ENCODE results near the gene DAND5.
"Not testable (repeated sequence)": the region's sequence is repeated elsewhere in the genome, so short reads cannot be mapped to it uniquely, and the experiment has no call there.

DAND5 gene

DNA sequence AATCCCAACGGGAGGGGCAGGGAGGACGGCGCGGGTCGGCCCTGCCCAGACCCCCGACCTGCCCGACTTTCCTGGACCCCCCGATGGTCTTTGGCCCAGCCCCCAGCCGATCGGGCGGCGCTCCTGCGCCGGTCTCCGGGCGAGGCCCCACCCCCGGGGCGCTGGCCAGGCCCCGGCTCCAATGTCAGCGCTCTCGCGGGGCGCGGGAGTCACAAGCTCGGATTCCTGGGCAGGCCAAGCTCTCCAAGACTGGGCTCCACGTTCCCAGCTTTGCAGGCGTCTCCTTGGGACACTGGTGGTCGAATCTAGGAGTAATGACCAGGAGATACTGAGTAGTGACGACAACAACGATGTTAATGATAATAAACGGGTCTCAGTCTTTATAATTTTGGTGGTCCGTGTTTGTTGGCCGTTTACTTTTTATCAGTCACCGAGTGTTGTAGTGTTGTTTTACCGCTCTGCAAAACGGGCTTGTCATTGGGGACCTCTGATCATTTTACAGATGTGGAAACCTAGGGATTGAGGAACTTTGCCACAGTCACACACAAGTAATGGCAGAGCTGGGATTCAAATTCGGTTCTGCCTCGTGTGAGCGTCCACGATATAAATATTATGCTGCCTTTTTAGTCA, 23.2 kb upstream of the DAND5 start:
- peak; percentile 80 for DNase-seq

DNA sequence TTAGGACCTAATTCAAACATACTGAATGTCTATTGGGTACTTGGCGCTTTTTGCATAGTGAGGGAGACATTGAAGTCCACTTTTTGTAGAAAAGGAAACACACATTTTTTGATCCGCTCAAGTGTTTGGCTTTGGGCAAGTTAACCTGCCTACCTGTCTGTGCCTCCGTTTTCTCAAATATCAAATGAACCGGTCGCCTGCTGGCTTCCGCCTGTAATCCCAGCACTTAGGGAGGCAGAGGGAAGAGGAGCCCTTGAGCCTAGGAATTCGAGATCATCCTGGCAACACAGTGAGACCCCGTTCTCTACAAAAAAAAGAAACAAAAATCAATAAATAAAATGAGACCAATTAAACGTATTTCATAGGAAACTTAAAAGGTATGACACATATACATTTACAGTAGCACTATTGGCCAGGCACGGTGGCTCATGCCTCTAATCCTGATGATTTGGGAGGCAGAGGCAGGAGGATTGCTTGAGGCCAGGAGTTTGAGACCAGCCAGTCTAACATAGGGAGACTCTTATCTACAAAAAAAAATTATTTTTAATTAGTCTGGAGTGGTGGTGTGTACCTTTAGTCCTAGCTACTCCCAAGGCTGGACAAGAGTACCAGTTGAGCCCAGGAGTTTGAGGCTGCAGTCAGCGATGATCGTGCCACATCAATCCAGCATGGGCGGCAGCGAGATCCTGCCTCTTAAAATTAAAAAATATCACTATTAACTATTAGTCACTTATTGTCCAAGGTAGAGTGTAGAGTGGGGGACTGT, 22.5 kb upstream of the DAND5 start:
- peak; percentile 64 for DNase-seq

DNA sequence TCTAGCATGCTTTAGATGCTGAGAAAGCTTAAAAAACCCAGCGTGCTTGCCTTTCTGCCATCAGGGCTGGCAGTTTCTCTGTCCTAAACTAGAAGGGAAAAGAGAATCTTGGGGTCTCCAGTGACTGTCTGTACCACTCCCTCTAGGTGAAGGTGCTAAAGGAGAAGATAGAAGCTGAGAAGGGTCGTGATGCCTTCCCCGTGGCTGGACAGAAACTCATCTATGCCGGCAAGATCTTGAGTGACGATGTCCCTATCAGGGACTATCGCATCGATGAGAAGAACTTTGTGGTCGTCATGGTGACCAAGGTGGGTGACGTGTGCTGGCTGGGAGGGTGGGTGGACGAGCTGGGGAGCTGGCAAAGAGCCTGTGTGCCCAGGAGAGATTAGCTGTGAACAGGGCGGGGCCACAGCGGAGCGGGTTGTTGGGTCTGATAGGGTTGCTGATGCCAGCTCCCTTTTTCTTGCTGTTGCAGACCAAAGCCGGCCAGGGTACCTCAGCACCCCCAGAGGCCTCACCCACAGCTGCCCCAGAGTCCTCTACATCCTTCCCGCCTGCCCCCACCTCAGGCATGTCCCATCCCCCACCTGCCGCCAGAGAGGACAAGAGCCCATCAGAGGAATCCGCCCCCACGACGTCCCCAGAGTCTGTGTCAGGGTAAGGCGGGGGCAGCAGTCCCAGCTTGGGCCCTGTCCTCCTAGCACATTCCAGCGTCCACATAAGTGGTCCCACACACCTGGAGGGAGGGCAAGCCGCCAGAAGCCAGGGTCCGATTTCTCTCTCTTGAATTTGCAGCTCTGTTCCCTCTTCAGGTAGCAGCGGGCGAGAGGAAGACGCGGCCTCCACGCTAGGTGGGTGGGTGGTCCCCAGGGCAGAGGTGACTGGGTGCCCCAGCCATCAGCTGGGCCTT, 21.4 kb upstream of the DAND5 start:
- DNase-seq: no peak

DNA sequence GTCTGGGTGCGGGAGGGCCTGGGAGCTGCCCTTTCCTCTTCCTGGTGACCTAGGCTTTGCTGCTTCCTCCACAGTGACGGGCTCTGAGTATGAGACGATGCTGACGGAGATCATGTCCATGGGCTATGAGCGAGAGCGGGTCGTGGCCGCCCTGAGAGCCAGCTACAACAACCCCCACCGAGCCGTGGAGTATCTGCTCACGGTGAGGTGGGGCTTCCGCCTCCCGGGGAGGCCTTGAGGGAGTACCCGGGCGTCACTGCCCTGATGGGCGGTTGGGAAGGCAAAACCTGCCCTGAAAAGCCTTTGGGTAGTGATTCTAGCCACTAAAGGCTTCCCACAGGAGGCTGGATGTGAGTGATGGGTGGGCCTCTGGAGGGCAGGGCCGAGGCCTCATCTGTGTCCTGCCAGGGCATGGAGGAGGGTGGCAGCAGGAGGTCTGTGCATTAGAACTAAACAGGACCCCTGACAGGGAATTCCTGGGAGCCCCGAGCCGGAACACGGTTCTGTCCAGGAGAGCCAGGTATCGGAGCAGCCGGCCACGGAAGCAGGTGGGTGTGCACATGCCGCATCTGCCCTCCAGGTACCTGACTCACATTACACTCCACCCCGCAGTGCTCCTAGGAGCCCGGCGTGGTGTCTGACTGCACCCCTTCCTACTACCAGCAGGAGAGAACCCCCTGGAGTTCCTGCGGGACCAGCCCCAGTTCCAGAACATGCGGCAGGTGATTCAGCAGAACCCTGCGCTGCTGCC, 20.6 kb upstream of the DAND5 start:
- no peak for DNase-seq

DNA sequence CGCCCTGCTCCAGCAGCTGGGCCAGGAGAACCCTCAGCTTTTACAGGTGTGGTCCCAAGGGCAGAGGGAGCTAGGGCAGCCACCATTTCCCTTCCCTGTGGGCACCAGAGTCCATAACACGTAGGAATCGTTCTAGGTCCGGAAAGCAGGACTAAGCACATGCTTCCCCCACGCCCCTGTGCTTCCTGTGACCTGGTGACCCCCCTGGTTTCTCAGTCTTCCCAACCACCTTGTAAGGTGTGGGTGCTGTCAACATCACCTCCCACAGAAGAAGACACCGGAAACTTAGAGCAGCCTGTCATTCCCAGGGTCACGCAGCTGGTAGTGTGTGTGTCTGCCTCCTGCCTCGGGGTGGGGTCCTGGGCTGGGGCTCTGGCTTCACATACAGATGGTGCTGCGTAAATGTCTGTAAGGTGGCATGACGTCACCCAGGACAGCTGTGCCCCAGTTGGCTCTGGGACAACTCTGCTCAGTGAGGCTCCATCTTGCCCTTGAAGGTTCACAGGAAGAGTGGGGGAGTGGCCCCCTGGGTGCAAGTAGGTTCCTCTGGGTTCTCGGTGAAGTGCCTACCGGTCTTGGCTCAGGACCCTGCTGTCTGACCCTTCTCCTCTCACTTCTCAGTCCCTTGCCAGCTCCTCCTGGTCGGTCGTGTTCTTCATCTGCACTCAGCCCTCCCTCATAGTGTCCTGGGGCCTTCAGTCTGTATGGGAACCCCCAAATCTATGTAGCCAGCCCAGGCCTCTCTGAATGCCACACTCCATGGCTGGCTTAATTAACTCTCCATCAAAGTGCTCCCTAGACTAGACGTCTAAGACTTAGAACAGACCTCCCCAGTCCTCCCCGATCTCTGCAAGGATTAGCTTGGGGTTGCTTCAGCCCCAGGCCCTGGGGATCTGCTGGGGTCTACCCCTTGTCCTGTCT, 19.8 kb upstream of the DAND5 start:
- no peak for DNase-seq

DNA sequence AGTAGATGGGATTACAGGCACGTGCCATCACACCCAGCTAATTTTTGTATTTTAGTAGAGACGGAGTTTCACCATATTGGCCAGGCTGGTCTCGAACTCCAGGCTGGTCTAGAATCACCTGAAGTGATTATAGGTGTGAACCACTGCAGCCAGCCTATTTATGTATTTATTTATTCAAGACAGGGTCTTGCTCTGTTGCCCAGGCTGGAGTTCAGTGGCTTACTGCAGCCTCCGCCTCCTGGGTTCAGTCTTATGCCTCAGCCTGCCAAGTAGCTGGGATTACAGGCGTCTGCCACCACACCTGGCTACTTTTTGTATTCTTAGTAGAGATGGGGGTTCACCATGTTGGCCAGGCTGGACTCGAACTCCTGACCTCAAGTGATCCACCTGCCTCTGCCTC, 17.3 kb upstream of the DAND5 start:
- DNase-seq: peak; percentile 53

DNA sequence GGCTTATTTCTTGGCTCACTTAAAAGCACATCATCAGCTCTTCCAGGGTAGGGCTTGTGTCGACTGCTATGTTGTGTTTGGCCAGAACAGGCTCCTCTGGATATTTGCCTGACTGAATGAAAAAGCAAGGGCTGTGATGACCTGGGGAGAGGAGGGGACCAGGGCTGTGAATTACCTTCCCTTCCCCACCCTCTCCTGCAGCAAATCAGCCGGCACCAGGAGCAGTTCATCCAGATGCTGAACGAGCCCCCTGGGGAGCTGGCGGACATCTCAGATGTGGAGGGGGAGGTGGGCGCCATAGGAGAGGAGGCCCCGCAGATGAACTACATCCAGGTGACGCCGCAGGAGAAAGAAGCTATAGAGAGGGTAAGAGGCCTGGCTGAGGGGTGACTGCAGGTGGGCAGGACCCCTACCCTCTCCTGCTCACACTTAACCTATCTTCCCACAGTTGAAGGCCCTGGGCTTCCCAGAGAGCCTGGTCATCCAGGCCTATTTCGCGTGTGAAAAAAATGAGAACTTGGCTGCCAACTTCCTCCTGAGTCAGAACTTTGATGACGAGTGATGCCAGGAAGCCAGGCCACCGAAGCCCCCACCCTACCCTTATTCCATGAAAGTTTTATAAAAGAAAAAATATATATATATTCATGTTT, 16.8 kb upstream of the DAND5 start:
- DNase-seq: peak; percentile 73

DNA sequence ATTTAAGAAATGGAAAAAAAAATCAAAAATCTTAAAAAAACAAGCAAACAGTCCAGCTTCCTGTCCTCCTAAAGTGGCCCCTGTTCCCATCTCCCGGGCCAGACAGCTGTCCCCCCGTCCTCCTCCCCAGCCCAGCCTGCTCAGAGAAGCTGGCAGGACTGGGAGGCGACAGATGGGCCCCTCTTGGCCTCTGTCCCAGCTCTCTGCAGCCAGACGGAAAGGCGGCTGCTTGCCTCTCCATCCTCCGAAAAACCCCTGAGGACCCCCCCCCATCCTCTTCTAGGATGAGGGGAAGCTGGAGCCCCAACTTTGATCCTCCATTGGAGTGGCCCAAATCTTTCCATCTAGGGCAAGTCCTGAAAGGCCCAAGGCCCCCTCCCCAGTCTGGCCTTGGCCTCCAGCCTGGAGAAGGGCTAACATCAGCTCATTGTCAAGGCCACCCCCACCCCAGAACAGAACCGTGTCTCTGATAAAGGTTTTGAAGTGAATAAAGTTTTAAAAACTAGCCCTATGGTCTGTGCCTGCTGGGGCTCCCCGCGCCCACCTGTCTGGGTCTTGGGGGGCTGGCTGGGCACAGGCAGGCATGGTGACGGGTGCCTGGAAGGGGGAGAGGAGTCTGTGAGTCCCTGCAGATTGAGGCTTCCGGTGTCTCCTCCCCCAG, 16.1 kb upstream of the DAND5 start:
- peak; percentile 96 for DNase-seq

DNA sequence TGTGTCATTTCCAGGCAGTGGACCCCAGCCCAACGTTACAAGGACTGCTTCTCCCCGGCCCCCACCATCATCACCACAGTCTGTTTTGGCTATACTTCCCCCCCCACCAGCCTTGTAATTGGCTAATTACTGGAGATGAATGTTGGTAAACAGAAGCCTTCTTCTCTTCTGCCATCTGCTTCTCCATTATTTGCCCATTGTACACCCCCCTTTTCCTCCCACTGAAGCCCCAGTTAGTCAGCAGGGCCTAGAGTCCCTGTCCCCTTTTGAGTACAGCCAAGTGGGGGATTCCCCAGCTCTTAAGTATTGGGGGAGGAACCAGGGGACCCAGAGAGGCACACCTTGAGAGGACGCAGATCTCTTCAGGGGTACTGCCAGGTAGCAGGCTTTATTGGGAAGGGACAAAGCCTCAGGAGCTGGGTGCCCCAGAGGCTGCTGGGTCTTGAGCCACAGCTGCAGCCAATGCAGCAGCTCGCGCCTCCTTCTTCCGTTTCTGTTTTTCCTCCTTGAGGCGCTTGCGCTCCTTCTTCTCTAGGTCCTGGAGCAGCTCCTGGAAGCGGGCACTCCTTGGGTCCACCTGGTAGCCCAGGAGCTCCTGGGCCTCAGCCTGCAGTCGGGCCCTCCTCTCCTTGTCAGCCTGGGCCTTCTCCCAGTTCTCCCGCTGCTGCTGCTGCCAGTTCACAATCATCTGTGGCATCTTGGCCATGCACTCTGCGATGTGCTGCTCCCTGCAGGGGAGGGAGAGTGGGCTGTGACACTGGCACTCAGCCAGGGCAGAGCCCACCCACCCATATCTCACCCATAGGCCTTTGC, 15.4 kb upstream of the DAND5 start:
- peak; percentile 97 for DNase-seq

DNA sequence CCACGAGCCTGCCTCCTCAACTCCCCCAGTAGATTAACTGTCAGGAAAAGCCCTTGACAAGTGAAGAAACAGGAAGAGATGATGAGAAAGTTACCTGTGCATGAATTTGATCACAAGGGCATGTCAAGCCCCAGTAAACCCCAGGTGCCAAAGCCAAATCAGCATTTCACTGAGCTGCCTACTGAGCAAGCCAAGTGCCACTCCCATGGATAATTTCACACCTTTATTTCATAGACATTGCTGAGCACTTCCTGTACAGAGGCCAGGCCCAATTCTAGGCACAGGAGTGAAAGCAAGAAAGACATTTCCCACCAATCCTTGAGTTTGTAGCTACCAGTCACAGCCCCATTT, 14.8 kb upstream of the DAND5 start:
- DNase-seq: no peak

DNA sequence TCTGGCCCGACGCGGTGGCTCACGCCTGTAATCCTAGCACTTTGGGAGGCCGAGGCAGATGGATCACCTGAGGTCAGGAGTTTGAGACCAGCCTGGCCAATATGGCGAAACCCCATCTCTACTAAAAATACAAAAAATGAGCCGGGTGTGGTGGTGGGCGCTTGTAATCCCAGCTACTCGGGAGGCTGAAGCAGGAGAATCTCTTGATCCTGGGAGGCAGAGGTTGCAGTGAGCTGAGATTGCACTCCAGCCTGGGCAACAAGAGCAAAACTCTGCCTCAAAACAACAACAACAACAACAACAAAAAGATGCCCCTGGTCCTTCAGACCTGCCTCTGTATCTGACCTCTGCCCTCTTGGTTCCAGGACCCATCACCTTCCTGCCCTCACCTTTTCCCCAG, 13.8 kb upstream of the DAND5 start:
- DNase-seq: not testable (repeated sequence)

DNA sequence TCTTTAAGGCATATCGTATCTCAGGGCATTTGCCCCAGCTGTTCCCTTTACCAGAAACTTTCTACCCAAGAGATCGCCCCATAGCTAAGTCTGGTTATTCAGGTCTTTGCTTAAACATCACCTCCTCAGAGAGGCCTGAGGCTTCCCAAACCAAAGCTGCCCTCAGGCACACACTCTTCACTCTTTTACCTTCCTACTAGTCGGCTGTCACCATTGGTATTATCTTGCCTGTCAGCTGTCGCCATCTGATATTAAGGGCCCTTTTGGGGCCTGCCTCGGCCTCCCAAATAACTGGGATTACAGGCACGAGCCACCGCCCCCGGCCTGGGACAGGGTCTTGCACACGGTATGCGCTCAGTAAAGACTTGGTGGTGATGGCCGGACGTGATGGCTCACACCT, 13.4 kb upstream of the DAND5 start:
- no peak for DNase-seq

DNA sequence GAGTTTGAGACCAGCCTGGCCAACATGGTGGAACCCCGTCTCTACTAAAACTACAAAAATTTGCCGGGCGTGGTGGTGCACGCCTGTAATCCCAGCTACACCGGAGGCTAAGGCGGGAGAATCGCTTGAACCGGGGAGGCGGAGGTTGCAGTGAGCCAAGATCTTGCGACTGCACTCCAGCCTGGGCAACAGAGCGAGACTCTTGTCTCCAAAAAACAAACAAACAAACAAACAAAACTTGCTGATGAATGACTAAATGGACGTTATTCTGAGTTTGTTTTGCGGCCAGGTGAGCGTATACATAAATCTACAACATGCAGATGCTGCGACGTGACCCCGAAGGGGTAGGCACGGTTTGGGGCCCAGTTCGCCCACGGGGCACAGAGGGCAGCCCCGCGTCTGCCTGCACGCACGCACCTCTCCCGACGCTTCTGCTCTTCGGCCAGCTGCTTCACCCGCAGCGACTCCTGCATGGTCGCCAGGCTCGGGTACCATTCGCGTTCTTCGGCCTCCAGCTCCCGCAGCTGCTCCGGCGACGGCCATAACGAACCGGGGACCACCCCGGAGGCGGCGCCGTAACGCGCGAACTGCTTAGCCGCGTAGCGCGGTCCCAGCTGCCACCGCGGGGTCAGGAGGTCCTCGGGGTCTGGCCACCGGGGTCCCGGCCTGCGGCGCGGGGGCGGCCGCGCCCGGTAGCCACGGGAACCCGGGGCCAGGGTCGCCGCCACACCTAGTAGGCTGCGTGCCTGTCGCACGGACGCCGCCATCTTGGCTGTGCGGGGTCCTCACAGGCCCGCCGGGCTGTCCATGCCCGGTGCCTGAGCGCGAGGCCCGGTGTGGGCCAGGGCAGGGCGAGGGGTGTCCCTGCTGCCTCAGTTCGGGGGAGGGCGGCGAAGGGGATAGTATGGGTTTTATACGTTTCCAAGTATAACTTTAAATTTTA, 12.7 kb upstream of the DAND5 start, which contains the start of gene GADD45GIP1:
Gene GADD45GIP1, minus strand, starts transcription at position 778 of the 943 bp plus-strand sequence. Its CDS starts 11 bp downstream, at position 767.
- DNase-seq: peak; percentile 92

DNA sequence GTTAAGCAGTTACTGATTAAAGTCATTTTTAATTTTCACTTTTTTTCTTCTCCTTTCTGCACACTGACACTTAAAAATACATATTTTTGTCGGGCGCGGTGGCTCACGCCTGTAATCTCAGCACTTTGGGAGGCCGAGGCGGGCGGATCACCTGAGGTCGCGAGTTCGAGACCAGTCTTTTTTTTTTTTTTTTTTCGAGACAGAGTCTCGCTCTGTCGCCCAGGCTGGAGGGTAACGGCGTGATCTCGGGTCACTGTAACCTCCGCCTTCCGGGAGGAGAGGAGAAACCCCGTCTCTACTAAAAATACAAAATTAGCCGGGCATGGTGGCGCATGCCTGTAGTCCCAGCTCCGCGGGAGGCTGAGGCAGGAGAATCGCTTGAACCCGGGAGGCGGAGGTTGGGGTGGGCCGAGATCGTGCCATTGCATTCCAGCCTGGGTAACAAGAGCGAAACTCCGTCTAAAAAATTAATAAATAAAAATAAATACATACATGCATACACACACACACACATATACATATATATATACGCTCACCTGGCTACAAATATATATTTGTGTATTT, 11.9 kb upstream of the DAND5 start:
- DNase-seq: not testable (repeated sequence)

DNA sequence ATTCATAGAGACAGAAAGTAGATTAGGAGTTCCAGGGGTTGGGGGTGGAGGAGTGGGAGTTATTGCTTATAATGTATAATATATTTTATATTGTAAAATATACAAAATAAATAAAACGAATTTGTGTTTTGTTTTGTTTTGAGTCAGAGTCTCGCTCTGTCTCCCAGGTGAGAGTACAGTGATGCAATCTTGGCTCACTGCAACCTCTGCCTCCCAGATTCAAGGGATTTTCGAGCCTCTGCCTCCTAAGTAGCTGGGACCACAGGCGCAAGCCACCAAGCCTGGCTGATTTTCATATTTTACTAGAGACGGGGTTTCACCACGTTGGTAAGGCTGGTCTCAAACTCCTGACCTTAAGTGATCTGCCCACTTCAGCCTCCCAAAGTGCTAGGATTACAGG, 9.9 kb upstream of the DAND5 start:
- DNase-seq: no peak

DNA sequence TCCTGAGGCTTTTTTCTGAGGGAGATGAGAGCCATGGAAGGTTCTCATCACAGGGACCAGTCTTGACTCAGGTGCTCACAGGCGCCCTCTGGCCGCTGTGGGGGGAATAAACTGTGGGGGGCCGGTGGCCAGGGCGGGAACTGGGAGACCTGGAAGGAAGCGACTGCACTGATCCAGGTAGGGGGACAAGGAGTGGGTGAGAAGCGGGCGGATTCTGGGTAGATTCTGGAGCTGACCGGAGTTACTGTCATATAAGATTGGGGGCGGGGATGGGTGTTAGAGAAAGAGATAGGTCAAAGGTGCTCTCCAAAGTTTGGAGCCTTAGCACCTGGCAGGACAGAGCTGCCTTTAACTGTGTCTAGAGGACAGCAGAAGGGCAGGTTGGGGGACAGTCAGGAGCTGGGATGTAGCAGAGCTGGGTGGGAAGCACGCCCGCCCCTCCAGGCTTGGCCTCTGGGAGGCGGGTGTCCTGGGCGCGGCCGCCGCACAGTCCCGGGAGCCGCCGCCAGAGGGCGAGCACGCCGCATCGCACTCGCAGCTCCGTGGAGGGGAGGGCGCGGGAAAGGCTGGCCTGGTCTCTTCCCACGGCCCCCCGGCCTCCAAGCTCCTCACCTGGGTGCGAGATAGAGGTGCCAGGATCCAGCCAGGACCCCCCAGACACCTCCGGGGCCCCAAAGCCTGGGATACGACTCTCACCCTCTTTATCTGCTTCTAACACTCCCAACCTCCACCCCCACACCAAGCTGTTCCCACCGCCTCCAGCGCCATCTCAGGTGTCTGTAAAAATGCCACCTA, 4.2 kb upstream of the DAND5 start:
- DNase-seq: peak; percentile 93

DNA sequence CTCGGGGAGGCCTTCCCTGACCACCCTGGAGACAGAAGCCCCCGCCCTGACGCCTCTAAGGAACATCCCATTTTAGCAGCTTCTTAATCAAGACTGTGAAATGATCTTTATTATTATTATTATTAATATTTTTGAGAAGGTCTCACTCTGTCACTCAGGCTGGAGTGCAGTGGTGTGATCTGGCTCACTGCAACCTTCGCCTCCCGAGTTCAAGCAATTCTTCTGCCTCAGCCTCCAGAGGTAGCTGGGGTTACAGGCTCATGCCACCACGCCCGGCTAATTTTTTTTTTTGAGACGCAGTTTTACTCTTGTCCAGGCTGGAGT, 3.6 kb upstream of the DAND5 start:
- DNase-seq: no peak
